GM21576 (cell line): ENCODE results near the gene PRLR.
"Not testable (repeated sequence)": the region's sequence is repeated elsewhere in the genome, so short reads cannot be mapped to it uniquely, and the experiment has no call there.

Experiments
- ATAC-seq: cut with Tn5 transposase; IDR thresholded peaks from one replicate; pipeline ENCODE4 v1.9.1; 2021; ENCODE audit warnings: mild to moderate bottlenecking, moderate library complexity; ENCODE audit not compliant: unreplicated experiment

The PRLR gene

GRCh38 chr5:35230038-35230611, at the start of gene PRLR:
Gene PRLR (minus strand): TSS chr5:35230487. CDS start chr5:35089620, 140,867 bp downstream.
- ATAC-seq: peak; percentile 28

GRCh38 chr5:35274839-35275509, 44.7 kb upstream of the PRLR start:
- ATAC-seq: no peak

GRCh38 chr5:35269006-35269405, 38.7 kb upstream of the PRLR start:
- no peak for ATAC-seq

GRCh38 chr5:35266276-35266675, 36.0 kb upstream of the PRLR start:
- ATAC-seq: no peak

- ATAC-seq: no peak
Observed at GRCh38 chr5:35264509-35264908, 34.2 kb upstream of the PRLR start.

GRCh38 chr5:35263266-35263877, 33.1 kb upstream of the PRLR start:
- ATAC-seq: no peak

- no peak for ATAC-seq
Observed at GRCh38 chr5:35253582-35253981, 23.3 kb upstream of the PRLR start.

- no peak for ATAC-seq
Observed at GRCh38 chr5:35252963-35253362, 22.7 kb upstream of the PRLR start.

GRCh38 chr5:35248843-35249780, 18.8 kb upstream of the PRLR start:
- ATAC-seq: no peak

- no peak for ATAC-seq
Observed at GRCh38 chr5:35247648-35248034, 17.4 kb upstream of the PRLR start.

- no peak for ATAC-seq
Observed at GRCh38 chr5:35246900-35247647, 16.8 kb upstream of the PRLR start.

- ATAC-seq: no peak
Observed at GRCh38 chr5:35246411-35246810, 16.1 kb upstream of the PRLR start.

GRCh38 chr5:35245371-35245770, 15.1 kb upstream of the PRLR start:
- not testable (repeated sequence) for ATAC-seq

- no peak for ATAC-seq
Observed at GRCh38 chr5:35244171-35244570, 13.9 kb upstream of the PRLR start.

GRCh38 chr5:35242702-35243258, 12.5 kb upstream of the PRLR start:
- ATAC-seq: no peak

- no peak for ATAC-seq
Observed at GRCh38 chr5:35240892-35241291, 10.6 kb upstream of the PRLR start.

GRCh38 chr5:35239911-35240610, 9.8 kb upstream of the PRLR start:
- no peak for ATAC-seq

GRCh38 chr5:35239476-35239875, 9.2 kb upstream of the PRLR start:
- ATAC-seq: no peak

- ATAC-seq: peak; percentile 66
Observed at GRCh38 chr5:35237580-35238376, 7.5 kb upstream of the PRLR start.
